H1 (cell line): ENCODE measurements around the gene SLC16A2.

Experiments
- CTCF ChIP-seq, 3 experiments: IDR thresholded peaks; 1 replicate in 2 of 3; 2 replicates in 1 of 3; pipeline versions ENCODE4 v1.5.1 to v1.6.1; 2011; ENCODE audit warnings: low read length in 3 of 3, mild to moderate bottlenecking in 3 of 3, inconsistent platforms in 2 of 3, low read depth in 1 of 3, moderate library complexity in 1 of 3; ENCODE audit not compliant: insufficient read depth in 1 of 3; ENCODE audit errors: control extremely low read depth in 1 of 3
- POLR2AphosphoS5 ChIP-seq: IDR thresholded peaks from 2 replicates; pipeline ENCODE4 v1.6.1; 2011; ENCODE audit warnings: low read depth, low read length

GRCh38 chrX:74546984-74547383 is 125.7 kb downstream of the SLC16A2 start:
- no peak for TF ChIP-seq CTCF (IDR thresholded peaks at IDR 0.05; ENCODE audit: control extremely low read depth in 1 of 3, insufficient read depth in 1 of 3, low read depth in 1 of 3, low read length in 3 of 3)
- no peak for TF ChIP-seq POLR2AphosphoS5
